DMS53 (cell line): ENCODE measurements around the gene MDFIC.

ENCODE experiments used
- DNase-seq: peaks from one replicate; lab custom pipeline; 2025; lab: John Stamatoyannopoulos, UW

Gene MDFIC

GRCh38 chr7:114922026-114922651, at the start of gene MDFIC:
Gene MDFIC, plus strand, starts transcription at chr7:114922094. Its CDS starts 940 bp downstream, at chr7:114923034.
- peak; percentile 77 for DNase-seq

GRCh38 chr7:114874170-114874569, 47.7 kb upstream of the MDFIC start:
- no peak for DNase-seq

GRCh38 chr7:114875186-114875585, 46.7 kb upstream of the MDFIC start:
- no peak for DNase-seq

GRCh38 chr7:114879554-114879953, 42.3 kb upstream of the MDFIC start:
- DNase-seq: no peak

- no peak for DNase-seq
Observed at GRCh38 chr7:114885836-114886235, 36.1 kb upstream of the MDFIC start.

GRCh38 chr7:114886241-114886640, 35.7 kb upstream of the MDFIC start:
- DNase-seq: no peak

GRCh38 chr7:114889116-114889515, 32.8 kb upstream of the MDFIC start:
- DNase-seq: peak; percentile 29

GRCh38 chr7:114889646-114890285, 32.1 kb upstream of the MDFIC start:
- peak; percentile 96 for DNase-seq

GRCh38 chr7:114890561-114890960, 31.3 kb upstream of the MDFIC start:
- no peak for DNase-seq

- DNase-seq: peak; percentile 23
Observed at GRCh38 chr7:114900127-114900526, 21.8 kb upstream of the MDFIC start.

GRCh38 chr7:114901771-114902170, 20.1 kb upstream of the MDFIC start:
- DNase-seq: no peak

GRCh38 chr7:114903131-114903530, 18.8 kb upstream of the MDFIC start:
- no peak for DNase-seq

- DNase-seq: peak; percentile 26
Observed at GRCh38 chr7:114910787-114911186, 11.1 kb upstream of the MDFIC start.

GRCh38 chr7:114911411-114911810, 10.5 kb upstream of the MDFIC start:
- no peak for DNase-seq

- no peak for DNase-seq
Observed at GRCh38 chr7:114916261-114916892, 5.5 kb upstream of the MDFIC start.

- DNase-seq: peak; percentile 25
Observed at GRCh38 chr7:114917211-114917839, 4.6 kb upstream of the MDFIC start.

GRCh38 chr7:114919587-114919986, 2.3 kb upstream of the MDFIC start:
- DNase-seq: no peak

- DNase-seq: peak; percentile 41
Observed at GRCh38 chr7:114921631-114922025, 266 bp upstream of the MDFIC start.

- DNase-seq: peak; percentile 72
Observed at GRCh38 chr7:114922652-114923402, 933 bp downstream of the MDFIC start.

- no peak for DNase-seq
Observed at GRCh38 chr7:114923403-114923713, 1.5 kb downstream of the MDFIC start.

GRCh38 chr7:114924038-114924712, 2.3 kb downstream of the MDFIC start:
- no peak for DNase-seq

GRCh38 chr7:114925434-114925833, 3.5 kb downstream of the MDFIC start:
- DNase-seq: no peak
